HepG2 (cell line): ENCODE measurements around the gene DHX16. TPM values are rescaled to one million over a fixed set of nuclear protein-coding genes. Genes with fewer than 3 reads are reported as not detected.

Experiments
- AHDC1 ChIP-seq: sonication (generic); formaldehyde crosslinking; IDR thresholded peaks from 2 replicates; pipeline ENCODE4 v1.5.1; 2020; ENCODE audit warnings: mild to moderate bottlenecking, missing genetic modification reagents, borderline replicate concordance
- DNMT1 ChIP-seq: sonication (generic); formaldehyde crosslinking; IDR thresholded peaks from 2 replicates; pipeline ENCODE4 v1.5.1; 2020; ENCODE audit warnings: mild to moderate bottlenecking, missing genetic modification reagents
- ELF4 ChIP-seq: sonication (generic); formaldehyde crosslinking; IDR thresholded peaks from 2 replicates; pipeline ENCODE4 v1.5.0; 2020; ENCODE audit warnings: missing genetic modification reagents, mild to moderate bottlenecking, moderate library complexity, borderline replicate concordance
- FIP1L1 ChIP-seq: fragments of 200-400 bp; formaldehyde crosslinking; IDR thresholded peaks from 2 replicates; pipeline ENCODE4 v1.6.1; 2018; ENCODE audit warnings: low read depth, mild to moderate bottlenecking, low read length, moderate library complexity, borderline replicate concordance; ENCODE audit not compliant: insufficient read depth
- IRF2 ChIP-seq: IDR thresholded peaks from 2 replicates; pipeline ENCODE4 v1.6.1; 2018; ENCODE audit warnings: missing genetic modification reagents, missing compliant biosample characterization
- KAT2B ChIP-seq: fragments of 150-350 bp; IDR thresholded peaks from 2 replicates; pipeline ENCODE4 v1.6.1; 2014; ENCODE audit warnings: low read depth, low read length, borderline replicate concordance
- MXD3 ChIP-seq: IDR thresholded peaks from 2 replicates; pipeline ENCODE4 v1.6.1; 2016; ENCODE audit warnings: mild to moderate bottlenecking, missing biosample characterization, missing genetic modification reagents
- NFKB2 ChIP-seq: sonication (generic); formaldehyde crosslinking; IDR thresholded peaks from 2 replicates; pipeline ENCODE4 v1.4.0; 2020; ENCODE audit warnings: missing genetic modification reagents, borderline replicate concordance
- NR2C2 ChIP-seq: sonication (generic); formaldehyde crosslinking; IDR thresholded peaks from 2 replicates; pipeline ENCODE4 v1.4.0; 2020; ENCODE audit warnings: missing genetic modification reagents, mild to moderate bottlenecking, moderate library complexity, borderline replicate concordance
- PHF20 ChIP-seq: sonication (generic); formaldehyde crosslinking; IDR thresholded peaks from 2 replicates; pipeline ENCODE4 v1.5.0; 2020; ENCODE audit warnings: mild to moderate bottlenecking, missing genetic modification reagents
- RELA ChIP-seq: sonication (generic); formaldehyde crosslinking; IDR thresholded peaks from 2 replicates; pipeline ENCODE4 v1.4.0; 2020; ENCODE audit warnings: missing genetic modification reagents
- RNF219 ChIP-seq: sonication (generic); formaldehyde crosslinking; IDR thresholded peaks from 2 replicates; pipeline ENCODE4 v1.5.0; 2020; ENCODE audit warnings: mild to moderate bottlenecking, missing genetic modification reagents
- SMAD1 ChIP-seq: sonication (generic); formaldehyde crosslinking; IDR thresholded peaks from 2 replicates; pipeline ENCODE4 v1.4.0; 2020; ENCODE audit warnings: missing genetic modification reagents, low read depth, mild to moderate bottlenecking, borderline replicate concordance
- SMC3 ChIP-seq: IDR thresholded peaks from 2 replicates; pipeline ENCODE4 v1.6.1; 2011; ENCODE audit warnings: low read length, improper control_type of control experiment
- ZBTB1 ChIP-seq: sonication (generic); formaldehyde crosslinking; IDR thresholded peaks from 2 replicates; pipeline ENCODE4 v1.4.0; 2020; ENCODE audit warnings: missing genetic modification reagents, borderline replicate concordance
- ZGPAT ChIP-seq: IDR thresholded peaks from 2 replicates; pipeline ENCODE4 v1.6.1; 2016; ENCODE audit warnings: mild to moderate bottlenecking
- ZNF34 ChIP-seq: sonication (generic); formaldehyde crosslinking; IDR thresholded peaks from 2 replicates; pipeline ENCODE4 v1.4.0; 2020; ENCODE audit warnings: mild to moderate bottlenecking, missing genetic modification reagents, borderline replicate concordance
- ZNF589 ChIP-seq: sonication (generic); formaldehyde crosslinking; conservative IDR thresholded peaks from 2 replicates; pipeline ENCODE4 v1.8.0; 2022; ENCODE audit warnings: mild to moderate bottlenecking, moderate library complexity, missing genetic modification reagents
- ZNF766 ChIP-seq: sonication (generic); formaldehyde crosslinking; IDR thresholded peaks from 2 replicates; pipeline ENCODE4 v1.5.0; 2020; ENCODE audit warnings: missing genetic modification reagents, borderline replicate concordance
- ZSCAN9 ChIP-seq: IDR thresholded peaks from 2 replicates; pipeline ENCODE4 v1.6.1; 2016; ENCODE audit warnings: borderline replicate concordance
- polyA plus RNA-seq, 8 experiments: library from polyadenylated mRNA; depleted of rRNA in 3 of 8; stranded (reverse) in 7 of 8; unstranded in 1 of 8; fragments of >200 nt; fragmentation: Illumina TruSeq in 4 of 8; extraction: Trizol in 4 of 8; gene quantifications; 2 replicates each; pipeline versions ENCODE4 v1.2.1 to v1.2.3, GENCODE V29; 2011 to 2016; ENCODE audit warnings: low read depth in 4 of 8, missing spikeins in 1 of 8, mixed read lengths in 1 of 8; ENCODE audit not compliant: insufficient read depth in 1 of 8
- total RNA-seq, 5 experiments: library from RNA; depleted of rRNA; stranded (reverse); fragments of >200 nt; fragmentation: Illumina TruSeq; extraction: Trizol; gene quantifications; 2 replicates each; pipeline ENCODE4 v1.2.3, GENCODE V29; 2016; ENCODE audit warnings: low read depth in 1 of 5

The DHX16 gene
- total and polyA plus RNA-seq, 2 of the 13 experiments (the other 11 are each of a cell fraction or from before 2014, with no cell fraction given), result 57.0 to 58.5 TPM

GRCh38 chr6:30614044-30614842, 58.6 kb downstream of the DHX16 start (continued):
- no peak for TF ChIP-seq ZNF34 (CRISPR knock-in tag)
- TF ChIP-seq PHF20 (CRISPR knock-in tag), result no peak
- TF ChIP-seq ZBTB1 (CRISPR knock-in tag), result no peak
- no peak for TF ChIP-seq NFKB2 (CRISPR knock-in tag)
- TF ChIP-seq ZNF766 (CRISPR knock-in tag), result no peak
- TF ChIP-seq RELA (CRISPR knock-in tag), result no peak
- TF ChIP-seq AHDC1 (CRISPR knock-in tag), result no peak
- TF ChIP-seq DNMT1, result no peak
- TF ChIP-seq ZSCAN9 (CRISPR knock-in tag), result no peak
- no peak; the same call in 1 of the 2 replicates for TF ChIP-seq ELF4
- TF ChIP-seq FIP1L1, result no peak
- no peak; the same call in 1 of the 2 replicates for TF ChIP-seq RNF219 (CRISPR knock-in tag)
- peak; percentile 38; the same call in 1 of the 2 replicates for TF ChIP-seq ZNF589 (CRISPR knock-in tag)
- TF ChIP-seq KAT2B, result no peak
- no peak for TF ChIP-seq SMC3
- TF ChIP-seq SMAD1 (CRISPR knock-in tag), result no peak
- TF ChIP-seq NR2C2 (CRISPR knock-in tag), result no peak
- no peak for TF ChIP-seq IRF2 (CRISPR knock-in tag)
- no peak for TF ChIP-seq ZGPAT (CRISPR knock-in tag)
- no peak for TF ChIP-seq MXD3 (CRISPR knock-in tag)
